ENCODE results near the gene RRAGC. TPM values are rescaled to one million over a fixed set of nuclear protein-coding genes. Genes with fewer than 3 reads are reported as not detected.

Gene RRAGC
- polyA plus RNA-seq, 1 donor from 2014 or later: 23.6 TPM

DNA sequence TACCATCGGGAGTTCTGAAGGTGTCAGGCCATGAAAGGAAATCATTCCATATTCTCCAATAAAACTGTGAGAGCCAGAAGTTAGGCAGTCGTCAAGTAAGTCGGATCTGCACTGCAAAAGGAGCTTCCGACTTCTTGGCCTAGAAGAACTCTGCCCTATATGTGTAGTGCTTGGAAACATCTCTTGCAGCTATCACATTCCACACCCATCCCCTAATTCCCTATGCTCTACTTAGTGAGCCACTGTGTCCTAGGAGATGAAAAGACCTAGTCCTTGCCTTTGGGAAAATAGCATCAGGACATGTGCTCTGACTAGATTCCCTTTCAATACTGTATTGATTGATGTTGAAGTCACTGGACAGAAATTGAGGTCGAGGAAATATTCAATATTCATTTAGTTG is 30.0 kb upstream of the RRAGC start:
- H3K79me2 ChIP-seq (replicated peaks; ENCODE audit: insufficient read depth, low read length): no peaks in the 10 kb centered on the region
- no peak overlapping the region for H3K9ac ChIP-seq (ENCODE audit: low read length)
- H3K9me3 ChIP-seq (ENCODE audit: low read length): no peaks in the 10 kb centered on the region
- H3K4me2 ChIP-seq (ENCODE audit: low read length): no peak overlapping the region
- no peaks in the 10 kb centered on the region for H3K9me2 ChIP-seq (ENCODE audit: insufficient read depth, low read length)
- no peaks in the 10 kb centered on the region for H4K20me1 ChIP-seq (ENCODE audit: insufficient read depth)
- no peak overlapping the region for H3K27ac ChIP-seq (ENCODE audit: low read length)
- no peak overlapping the region for H2AFZ ChIP-seq (ENCODE audit: low read depth, low read length)
- no peak overlapping the region for H3K4me3 ChIP-seq (ENCODE audit: low read length)
- no peaks in the 10 kb centered on the region for H3F3A ChIP-seq (ENCODE audit: insufficient read depth, low read length, poor library complexity, severe bottlenecking)
- H3K27me3 ChIP-seq (ENCODE audit: insufficient read depth, low read depth, low read length): no peaks in the 10 kb centered on the region
- no peaks in the 10 kb centered on the region for H3K36me3 ChIP-seq (ENCODE audit: insufficient read depth, low read length)
- TF ChIP-seq POLR2AphosphoS5 (IDR thresholded peaks at IDR 0.05) (no peak), TAF1 (IDR thresholded peaks at IDR 0.05; ENCODE audit: low read depth) (no peak), SMC3 (conservative IDR thresholded peaks at IDR 0.05; ENCODE audit: poor library complexity) (no peak), MXI1 (conservative IDR thresholded peaks at IDR 0.05; ENCODE audit: poor library complexity, severe bottlenecking) (no peak), RAD21 (conservative IDR thresholded peaks at IDR 0.05) (no peak), EP300 (conservative IDR thresholded peaks at IDR 0.05; ENCODE audit: poor library complexity, severe bottlenecking) (no peak), EZH2 (IDR thresholded peaks at IDR 0.05; ENCODE audit: borderline replicate concordance, insufficient read depth, low read length, poor library complexity, severe bottlenecking) (no peak)
- TF ChIP-seq, protein P1, sequence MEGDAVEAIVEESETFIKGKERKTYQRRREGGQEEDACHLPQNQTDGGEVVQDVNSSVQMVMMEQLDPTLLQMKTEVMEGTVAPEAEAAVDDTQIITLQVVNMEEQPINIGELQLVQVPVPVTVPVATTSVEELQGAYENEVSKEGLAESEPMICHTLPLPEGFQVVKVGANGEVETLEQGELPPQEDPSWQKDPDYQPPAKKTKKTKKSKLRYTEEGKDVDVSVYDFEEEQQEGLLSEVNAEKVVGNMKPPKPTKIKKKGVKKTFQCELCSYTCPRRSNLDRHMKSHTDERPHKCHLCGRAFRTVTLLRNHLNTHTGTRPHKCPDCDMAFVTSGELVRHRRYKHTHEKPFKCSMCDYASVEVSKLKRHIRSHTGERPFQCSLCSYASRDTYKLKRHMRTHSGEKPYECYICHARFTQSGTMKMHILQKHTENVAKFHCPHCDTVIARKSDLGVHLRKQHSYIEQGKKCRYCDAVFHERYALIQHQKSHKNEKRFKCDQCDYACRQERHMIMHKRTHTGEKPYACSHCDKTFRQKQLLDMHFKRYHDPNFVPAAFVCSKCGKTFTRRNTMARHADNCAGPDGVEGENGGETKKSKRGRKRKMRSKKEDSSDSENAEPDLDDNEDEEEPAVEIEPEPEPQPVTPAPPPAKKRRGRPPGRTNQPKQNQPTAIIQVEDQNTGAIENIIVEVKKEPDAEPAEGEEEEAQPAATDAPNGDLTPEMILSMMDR (IDR thresholded peaks at IDR 0.05; ENCODE audit: poor library complexity, severe bottlenecking): no peak
- TF ChIP-seq, protein P2, sequence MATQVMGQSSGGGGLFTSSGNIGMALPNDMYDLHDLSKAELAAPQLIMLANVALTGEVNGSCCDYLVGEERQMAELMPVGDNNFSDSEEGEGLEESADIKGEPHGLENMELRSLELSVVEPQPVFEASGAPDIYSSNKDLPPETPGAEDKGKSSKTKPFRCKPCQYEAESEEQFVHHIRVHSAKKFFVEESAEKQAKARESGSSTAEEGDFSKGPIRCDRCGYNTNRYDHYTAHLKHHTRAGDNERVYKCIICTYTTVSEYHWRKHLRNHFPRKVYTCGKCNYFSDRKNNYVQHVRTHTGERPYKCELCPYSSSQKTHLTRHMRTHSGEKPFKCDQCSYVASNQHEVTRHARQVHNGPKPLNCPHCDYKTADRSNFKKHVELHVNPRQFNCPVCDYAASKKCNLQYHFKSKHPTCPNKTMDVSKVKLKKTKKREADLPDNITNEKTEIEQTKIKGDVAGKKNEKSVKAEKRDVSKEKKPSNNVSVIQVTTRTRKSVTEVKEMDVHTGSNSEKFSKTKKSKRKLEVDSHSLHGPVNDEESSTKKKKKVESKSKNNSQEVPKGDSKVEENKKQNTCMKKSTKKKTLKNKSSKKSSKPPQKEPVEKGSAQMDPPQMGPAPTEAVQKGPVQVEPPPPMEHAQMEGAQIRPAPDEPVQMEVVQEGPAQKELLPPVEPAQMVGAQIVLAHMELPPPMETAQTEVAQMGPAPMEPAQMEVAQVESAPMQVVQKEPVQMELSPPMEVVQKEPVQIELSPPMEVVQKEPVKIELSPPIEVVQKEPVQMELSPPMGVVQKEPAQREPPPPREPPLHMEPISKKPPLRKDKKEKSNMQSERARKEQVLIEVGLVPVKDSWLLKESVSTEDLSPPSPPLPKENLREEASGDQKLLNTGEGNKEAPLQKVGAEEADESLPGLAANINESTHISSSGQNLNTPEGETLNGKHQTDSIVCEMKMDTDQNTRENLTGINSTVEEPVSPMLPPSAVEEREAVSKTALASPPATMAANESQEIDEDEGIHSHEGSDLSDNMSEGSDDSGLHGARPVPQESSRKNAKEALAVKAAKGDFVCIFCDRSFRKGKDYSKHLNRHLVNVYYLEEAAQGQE (IDR thresholded peaks at IDR 0.05; ENCODE audit: borderline replicate concordance): no peak

DNA sequence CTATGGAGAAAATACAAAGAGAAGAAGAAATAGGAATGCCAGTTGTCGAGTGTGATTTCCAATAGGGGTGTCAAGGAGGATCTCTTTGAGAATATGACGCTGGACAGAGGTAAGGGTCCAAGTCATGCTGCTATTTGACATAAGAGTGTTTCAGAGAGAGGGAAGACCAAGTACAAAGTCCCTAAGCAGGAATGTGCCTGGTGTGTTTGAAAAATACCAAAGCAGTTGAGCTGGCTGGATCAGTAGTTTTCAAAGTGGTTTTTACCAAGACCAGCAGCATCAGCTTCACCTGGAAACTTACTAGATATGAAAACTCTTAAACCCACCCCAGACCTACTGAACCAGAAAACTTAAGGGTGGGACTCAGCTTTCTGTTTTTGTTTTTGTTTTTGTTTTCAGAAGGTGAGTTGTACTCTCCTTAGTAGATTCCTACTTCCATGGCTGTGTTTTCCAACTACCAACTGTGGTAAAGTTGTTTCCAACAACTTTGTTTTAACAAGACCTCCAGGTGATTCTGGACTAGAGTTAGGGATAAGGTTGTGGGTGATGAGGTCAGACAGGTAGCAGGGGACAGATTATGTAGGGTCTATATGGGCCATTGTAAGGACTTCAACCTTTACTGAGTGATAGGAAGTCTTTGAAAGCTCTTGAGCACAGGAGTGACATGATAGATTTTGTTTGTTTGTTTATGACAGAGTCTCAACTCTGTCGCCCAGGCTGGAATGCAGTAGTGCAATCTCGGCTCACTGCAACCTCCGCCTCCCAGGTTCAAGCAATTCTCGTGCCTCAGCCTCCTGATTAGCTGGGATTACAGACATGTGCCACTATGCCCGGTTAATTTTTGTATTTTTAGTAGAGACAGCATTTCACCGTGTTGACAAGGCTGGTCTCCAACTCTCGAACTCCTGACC is 29.1 kb upstream of the RRAGC start:
- Histone ChIP-seq H3K4me3 (ENCODE audit: low read length) (no peak overlapping the region), H3F3A (ENCODE audit: insufficient read depth, low read length, poor library complexity, severe bottlenecking) (no peaks in the 10 kb centered on the region), H3K9me3 (ENCODE audit: low read length) (no peaks in the 10 kb centered on the region), H4K20me1 (ENCODE audit: insufficient read depth) (no peaks in the 10 kb centered on the region), H3K36me3 (ENCODE audit: insufficient read depth, low read length) (no peaks in the 10 kb centered on the region), H2AFZ (ENCODE audit: low read depth, low read length) (no peak overlapping the region), H3K27ac (ENCODE audit: low read length) (no peak overlapping the region), H3K79me2 (replicated peaks; ENCODE audit: insufficient read depth, low read length) (no peaks in the 10 kb centered on the region), H3K9ac (ENCODE audit: low read length) (no peak overlapping the region), H3K4me2 (ENCODE audit: low read length) (no peak overlapping the region), H3K9me2 (ENCODE audit: insufficient read depth, low read length) (no peaks in the 10 kb centered on the region), H3K27me3 (ENCODE audit: insufficient read depth, low read depth, low read length) (no peaks in the 10 kb centered on the region)
- TF ChIP-seq, protein P2 (IDR thresholded peaks at IDR 0.05; ENCODE audit: borderline replicate concordance): no peak
- TF ChIP-seq EP300 (conservative IDR thresholded peaks at IDR 0.05; ENCODE audit: poor library complexity, severe bottlenecking): no peak
- TF ChIP-seq EZH2 (IDR thresholded peaks at IDR 0.05; ENCODE audit: borderline replicate concordance, insufficient read depth, low read length, poor library complexity, severe bottlenecking): no peak
- no peak for TF ChIP-seq SMC3 (conservative IDR thresholded peaks at IDR 0.05; ENCODE audit: poor library complexity)
- TF ChIP-seq POLR2AphosphoS5 (IDR thresholded peaks at IDR 0.05): no peak
- TF ChIP-seq TAF1 (IDR thresholded peaks at IDR 0.05; ENCODE audit: low read depth): no peak
- TF ChIP-seq RAD21 (conservative IDR thresholded peaks at IDR 0.05): no peak
- no peak for TF ChIP-seq MXI1 (conservative IDR thresholded peaks at IDR 0.05; ENCODE audit: poor library complexity, severe bottlenecking)
- TF ChIP-seq, protein P1 (IDR thresholded peaks at IDR 0.05; ENCODE audit: poor library complexity, severe bottlenecking): no peak
